HepG2 (cell line): ENCODE data around the gene BAHCC1. TPM values are rescaled to one million over a fixed set of nuclear protein-coding genes. Genes with fewer than 3 reads are reported as not detected.

Experiments
- HMGA1 ChIP-seq: sonication (generic); formaldehyde crosslinking; conservative IDR thresholded peaks from 2 replicates; pipeline ENCODE4 v1.4.0; 2020; ENCODE audit warnings: missing genetic modification reagents
- KLF11 ChIP-seq: IDR thresholded peaks from 2 replicates; pipeline ENCODE4 v1.6.1; 2016; ENCODE audit warnings: missing compliant biosample characterization
- MXD4 ChIP-seq: IDR thresholded peaks from 2 replicates; pipeline ENCODE4 v1.6.1; 2016; ENCODE audit warnings: mild to moderate bottlenecking, missing biosample characterization, missing genetic modification reagents
- NCOA5 ChIP-seq: sonication (generic); formaldehyde crosslinking; IDR thresholded peaks from 2 replicates; pipeline ENCODE4 v1.4.0; 2020; ENCODE audit warnings: missing genetic modification reagents
- RFX3 ChIP-seq: IDR thresholded peaks from 2 replicates; pipeline ENCODE4 v1.6.1; 2016; ENCODE audit warnings: missing biosample characterization, missing genetic modification reagents
- TEAD2 ChIP-seq: sonication (generic); formaldehyde crosslinking; IDR thresholded peaks from 2 replicates; pipeline ENCODE4 v1.9.0; 2021; ENCODE audit warnings: missing genetic modification reagents
- YEATS2 ChIP-seq: sonication (generic); formaldehyde crosslinking; IDR thresholded peaks from 2 replicates; pipeline ENCODE4 v1.4.0; 2020; ENCODE audit warnings: missing genetic modification reagents, borderline replicate concordance
- ZC3H13 ChIP-seq: sonication (generic); formaldehyde crosslinking; IDR thresholded peaks from 2 replicates; pipeline ENCODE4 v1.8.1; 2023; ENCODE audit warnings: mild to moderate bottlenecking, missing genetic modification reagents, moderate library complexity
- ZNF546 ChIP-seq: sonication (generic); formaldehyde crosslinking; conservative IDR thresholded peaks from 2 replicates; pipeline ENCODE4 v1.8.1; 2023; ENCODE audit warnings: mild to moderate bottlenecking, missing genetic modification reagents
- polyA plus RNA-seq, 8 experiments: library from polyadenylated mRNA; depleted of rRNA in 3 of 8; stranded (reverse) in 7 of 8; unstranded in 1 of 8; fragments of >200 nt; fragmentation: Illumina TruSeq in 4 of 8; extraction: Trizol in 4 of 8; gene quantifications; 2 replicates each; pipeline versions ENCODE4 v1.2.1 to v1.2.3, GENCODE V29; 2011 to 2016; ENCODE audit warnings: low read depth in 4 of 8, missing spikeins in 1 of 8, mixed read lengths in 1 of 8; ENCODE audit not compliant: insufficient read depth in 1 of 8
- total RNA-seq, 5 experiments: library from RNA; depleted of rRNA; stranded (reverse); fragments of >200 nt; fragmentation: Illumina TruSeq; extraction: Trizol; gene quantifications; 2 replicates each; pipeline ENCODE4 v1.2.3, GENCODE V29; 2016; ENCODE audit warnings: low read depth in 1 of 5
- TF ChIP-seq, protein P1 (sequence below): sonication (generic); formaldehyde crosslinking; IDR thresholded peaks from 2 replicates; pipeline ENCODE4 v1.4.0; 2020; ENCODE audit warnings: missing genetic modification reagents
- TF ChIP-seq, protein P2 (sequence below): IDR thresholded peaks from 2 replicates; pipeline ENCODE4 v1.6.1; 2012; ENCODE audit warnings: low read length, improper control_type of control experiment
- TF ChIP-seq, protein P3 (sequence below): sonication (generic); formaldehyde crosslinking; IDR thresholded peaks from 2 replicates; pipeline ENCODE4 v1.5.0; 2020; ENCODE audit warnings: mild to moderate bottlenecking, missing genetic modification reagents, borderline replicate concordance

BAHCC1 gene
- total and polyA plus RNA-seq, 2 of the 13 experiments (the other 11 are each of a cell fraction or from before 2014, with no cell fraction given): 1.4 to 1.7 TPM

DNA sequence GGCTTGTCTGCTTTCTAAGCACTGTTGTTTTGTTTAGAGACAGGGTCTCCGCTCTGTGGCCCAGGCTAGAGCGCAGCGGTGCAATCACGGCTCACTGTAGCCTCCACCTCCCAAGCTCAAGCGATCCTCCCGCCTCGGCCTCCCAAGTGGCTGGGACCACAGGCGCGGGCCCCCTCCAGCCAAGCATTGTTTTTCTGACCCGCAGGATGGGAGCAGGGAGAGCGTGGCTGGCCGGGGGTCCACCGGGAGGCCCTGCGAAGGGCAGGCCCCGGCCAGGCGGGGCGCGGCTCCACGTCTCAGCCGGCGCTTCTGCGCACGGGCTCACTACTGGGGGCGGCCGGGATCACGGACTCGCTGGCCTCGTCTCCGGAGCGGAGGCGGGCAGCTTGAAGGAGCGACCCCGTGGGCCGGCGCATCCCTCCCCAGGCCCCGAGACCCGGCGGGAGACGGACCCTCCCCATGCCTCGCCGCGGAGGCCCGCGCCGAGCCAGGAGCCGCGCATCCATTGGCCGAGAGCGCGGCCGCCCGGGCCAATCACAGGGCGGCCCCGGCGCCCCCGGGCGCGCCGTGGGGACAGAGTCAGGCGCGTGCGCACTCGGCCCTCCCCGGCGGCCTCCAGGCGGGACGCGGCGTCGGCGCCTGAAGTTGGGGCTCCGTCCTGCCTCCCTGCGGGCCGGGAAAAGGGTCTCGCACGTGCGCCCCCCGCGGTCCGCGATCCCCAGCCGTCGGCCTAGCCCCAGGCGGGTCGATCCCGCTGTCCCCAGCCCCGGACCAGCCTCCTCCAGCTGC lies 92.4 kb downstream of the BAHCC1 start (continued):
- TF ChIP-seq, protein P1, sequence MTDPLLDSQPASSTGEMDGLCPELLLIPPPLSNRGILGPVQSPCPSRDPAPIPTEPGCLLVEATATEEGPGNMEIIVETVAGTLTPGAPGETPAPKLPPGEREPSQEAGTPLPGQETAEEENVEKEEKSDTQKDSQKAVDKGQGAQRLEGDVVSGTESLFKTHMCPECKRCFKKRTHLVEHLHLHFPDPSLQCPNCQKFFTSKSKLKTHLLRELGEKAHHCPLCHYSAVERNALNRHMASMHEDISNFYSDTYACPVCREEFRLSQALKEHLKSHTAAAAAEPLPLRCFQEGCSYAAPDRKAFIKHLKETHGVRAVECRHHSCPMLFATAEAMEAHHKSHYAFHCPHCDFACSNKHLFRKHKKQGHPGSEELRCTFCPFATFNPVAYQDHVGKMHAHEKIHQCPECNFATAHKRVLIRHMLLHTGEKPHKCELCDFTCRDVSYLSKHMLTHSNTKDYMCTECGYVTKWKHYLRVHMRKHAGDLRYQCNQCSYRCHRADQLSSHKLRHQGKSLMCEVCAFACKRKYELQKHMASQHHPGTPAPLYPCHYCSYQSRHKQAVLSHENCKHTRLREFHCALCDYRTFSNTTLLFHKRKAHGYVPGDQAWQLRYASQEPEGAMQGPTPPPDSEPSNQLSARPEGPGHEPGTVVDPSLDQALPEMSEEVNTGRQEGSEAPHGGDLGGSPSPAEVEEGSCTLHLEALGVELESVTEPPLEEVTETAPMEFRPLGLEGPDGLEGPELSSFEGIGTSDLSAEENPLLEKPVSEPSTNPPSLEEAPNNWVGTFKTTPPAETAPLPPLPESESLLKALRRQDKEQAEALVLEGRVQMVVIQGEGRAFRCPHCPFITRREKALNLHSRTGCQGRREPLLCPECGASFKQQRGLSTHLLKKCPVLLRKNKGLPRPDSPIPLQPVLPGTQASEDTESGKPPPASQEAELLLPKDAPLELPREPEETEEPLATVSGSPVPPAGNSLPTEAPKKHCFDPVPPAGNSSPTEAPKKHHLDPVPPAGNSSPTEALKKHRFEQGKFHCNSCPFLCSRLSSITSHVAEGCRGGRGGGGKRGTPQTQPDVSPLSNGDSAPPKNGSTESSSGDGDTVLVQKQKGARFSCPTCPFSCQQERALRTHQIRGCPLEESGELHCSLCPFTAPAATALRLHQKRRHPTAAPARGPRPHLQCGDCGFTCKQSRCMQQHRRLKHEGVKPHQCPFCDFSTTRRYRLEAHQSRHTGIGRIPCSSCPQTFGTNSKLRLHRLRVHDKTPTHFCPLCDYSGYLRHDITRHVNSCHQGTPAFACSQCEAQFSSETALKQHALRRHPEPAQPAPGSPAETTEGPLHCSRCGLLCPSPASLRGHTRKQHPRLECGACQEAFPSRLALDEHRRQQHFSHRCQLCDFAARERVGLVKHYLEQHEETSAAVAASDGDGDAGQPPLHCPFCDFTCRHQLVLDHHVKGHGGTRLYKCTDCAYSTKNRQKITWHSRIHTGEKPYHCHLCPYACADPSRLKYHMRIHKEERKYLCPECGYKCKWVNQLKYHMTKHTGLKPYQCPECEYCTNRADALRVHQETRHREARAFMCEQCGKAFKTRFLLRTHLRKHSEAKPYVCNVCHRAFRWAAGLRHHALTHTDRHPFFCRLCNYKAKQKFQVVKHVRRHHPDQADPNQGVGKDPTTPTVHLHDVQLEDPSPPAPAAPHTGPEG (CRISPR knock-in tag): peak; percentile 95
- TF ChIP-seq ZNF546 (CRISPR knock-in tag) (peak; percentile 92; the same call in 1 of the 2 replicates), KLF11 (CRISPR knock-in tag) (no peak), HMGA1 (CRISPR knock-in tag) (no peak), MXD4 (CRISPR knock-in tag) (peak; percentile 85), ZC3H13 (no peak), YEATS2 (CRISPR knock-in tag) (no peak), TEAD2 (CRISPR knock-in tag) (no peak), RFX3 (CRISPR knock-in tag) (no peak), NCOA5 (CRISPR knock-in tag) (no peak)
- TF ChIP-seq, protein P2, sequence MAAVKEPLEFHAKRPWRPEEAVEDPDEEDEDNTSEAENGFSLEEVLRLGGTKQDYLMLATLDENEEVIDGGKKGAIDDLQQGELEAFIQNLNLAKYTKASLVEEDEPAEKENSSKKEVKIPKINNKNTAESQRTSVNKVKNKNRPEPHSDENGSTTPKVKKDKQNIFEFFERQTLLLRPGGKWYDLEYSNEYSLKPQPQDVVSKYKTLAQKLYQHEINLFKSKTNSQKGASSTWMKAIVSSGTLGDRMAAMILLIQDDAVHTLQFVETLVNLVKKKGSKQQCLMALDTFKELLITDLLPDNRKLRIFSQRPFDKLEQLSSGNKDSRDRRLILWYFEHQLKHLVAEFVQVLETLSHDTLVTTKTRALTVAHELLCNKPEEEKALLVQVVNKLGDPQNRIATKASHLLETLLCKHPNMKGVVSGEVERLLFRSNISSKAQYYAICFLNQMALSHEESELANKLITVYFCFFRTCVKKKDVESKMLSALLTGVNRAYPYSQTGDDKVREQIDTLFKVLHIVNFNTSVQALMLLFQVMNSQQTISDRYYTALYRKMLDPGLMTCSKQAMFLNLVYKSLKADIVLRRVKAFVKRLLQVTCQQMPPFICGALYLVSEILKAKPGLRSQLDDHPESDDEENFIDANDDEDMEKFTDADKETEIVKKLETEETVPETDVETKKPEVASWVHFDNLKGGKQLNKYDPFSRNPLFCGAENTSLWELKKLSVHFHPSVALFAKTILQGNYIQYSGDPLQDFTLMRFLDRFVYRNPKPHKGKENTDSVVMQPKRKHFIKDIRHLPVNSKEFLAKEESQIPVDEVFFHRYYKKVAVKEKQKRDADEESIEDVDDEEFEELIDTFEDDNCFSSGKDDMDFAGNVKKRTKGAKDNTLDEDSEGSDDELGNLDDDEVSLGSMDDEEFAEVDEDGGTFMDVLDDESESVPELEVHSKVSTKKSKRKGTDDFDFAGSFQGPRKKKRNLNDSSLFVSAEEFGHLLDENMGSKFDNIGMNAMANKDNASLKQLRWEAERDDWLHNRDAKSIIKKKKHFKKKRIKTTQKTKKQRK: no peak
- TF ChIP-seq, protein P3, sequence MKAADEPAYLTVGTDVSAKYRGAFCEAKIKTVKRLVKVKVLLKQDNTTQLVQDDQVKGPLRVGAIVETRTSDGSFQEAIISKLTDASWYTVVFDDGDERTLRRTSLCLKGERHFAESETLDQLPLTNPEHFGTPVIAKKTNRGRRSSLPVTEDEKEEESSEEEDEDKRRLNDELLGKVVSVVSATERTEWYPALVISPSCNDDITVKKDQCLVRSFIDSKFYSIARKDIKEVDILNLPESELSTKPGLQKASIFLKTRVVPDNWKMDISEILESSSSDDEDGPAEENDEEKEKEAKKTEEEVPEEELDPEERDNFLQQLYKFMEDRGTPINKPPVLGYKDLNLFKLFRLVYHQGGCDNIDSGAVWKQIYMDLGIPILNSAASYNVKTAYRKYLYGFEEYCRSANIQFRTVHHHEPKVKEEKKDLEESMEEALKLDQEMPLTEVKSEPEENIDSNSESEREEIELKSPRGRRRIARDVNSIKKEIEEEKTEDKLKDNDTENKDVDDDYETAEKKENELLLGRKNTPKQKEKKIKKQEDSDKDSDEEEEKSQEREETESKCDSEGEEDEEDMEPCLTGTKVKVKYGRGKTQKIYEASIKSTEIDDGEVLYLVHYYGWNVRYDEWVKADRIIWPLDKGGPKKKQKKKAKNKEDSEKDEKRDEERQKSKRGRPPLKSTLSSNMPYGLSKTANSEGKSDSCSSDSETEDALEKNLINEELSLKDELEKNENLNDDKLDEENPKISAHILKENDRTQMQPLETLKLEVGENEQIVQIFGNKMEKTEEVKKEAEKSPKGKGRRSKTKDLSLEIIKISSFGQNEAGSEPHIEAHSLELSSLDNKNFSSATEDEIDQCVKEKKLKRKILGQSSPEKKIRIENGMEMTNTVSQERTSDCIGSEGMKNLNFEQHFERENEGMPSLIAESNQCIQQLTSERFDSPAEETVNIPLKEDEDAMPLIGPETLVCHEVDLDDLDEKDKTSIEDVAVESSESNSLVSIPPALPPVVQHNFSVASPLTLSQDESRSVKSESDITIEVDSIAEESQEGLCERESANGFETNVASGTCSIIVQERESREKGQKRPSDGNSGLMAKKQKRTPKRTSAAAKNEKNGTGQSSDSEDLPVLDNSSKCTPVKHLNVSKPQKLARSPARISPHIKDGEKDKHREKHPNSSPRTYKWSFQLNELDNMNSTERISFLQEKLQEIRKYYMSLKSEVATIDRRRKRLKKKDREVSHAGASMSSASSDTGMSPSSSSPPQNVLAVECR: peak; percentile 56; the same call in 1 of the 2 replicates
